GM19193 (cell line): ENCODE measurements around the gene TOR1AIP2.

Source experiments
- POLR2A ChIP-seq: IDR thresholded peaks from 4 replicates; pipeline ENCODE4 v1.6.1; 2011; ENCODE audit not compliant: insufficient read depth, insufficient read length; ENCODE audit errors: extremely low read depth

TOR1AIP2 gene

DNA sequence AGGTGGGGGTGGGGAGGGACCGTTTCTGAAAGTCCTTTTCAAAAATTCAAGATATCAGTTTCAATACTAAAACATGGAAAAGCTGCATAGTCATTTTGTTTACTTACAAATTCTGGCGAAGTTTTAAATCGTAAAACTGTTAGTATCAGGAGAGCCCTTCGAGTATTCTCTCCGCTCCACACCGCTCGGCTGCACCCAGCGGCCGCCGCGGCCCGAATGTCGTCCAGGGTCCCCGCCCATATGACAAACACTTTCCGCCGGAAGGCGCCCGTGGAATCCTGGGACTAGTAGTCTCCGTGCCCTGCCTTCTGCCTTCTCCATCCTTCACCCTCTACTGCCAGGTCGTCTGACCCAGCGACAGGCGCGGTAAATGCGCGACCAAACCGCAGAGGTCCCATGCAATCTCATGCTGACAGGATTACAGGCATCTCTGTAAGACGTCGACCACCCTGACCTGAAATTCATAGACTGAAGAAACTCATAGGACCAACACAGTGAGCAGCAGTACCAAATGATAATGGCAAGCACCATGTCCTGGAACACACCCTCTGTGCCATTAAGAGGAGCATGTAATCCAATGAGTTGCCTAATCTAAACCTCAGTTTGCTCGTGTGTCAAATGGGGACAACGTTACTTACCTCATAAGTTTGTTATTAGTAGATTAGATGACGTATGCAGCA is at the start of gene TOR1AIP2:
TOR1AIP2 (minus strand) TSS at position 218 of the 680 bp plus-strand sequence. CDS start 25,138 bp downstream, outside the sequence.
- peak; percentile 96 for TF ChIP-seq POLR2A

- TF ChIP-seq POLR2A = no peak
Observed at GRCh38 chr1:179926850-179927205, 49.2 kb upstream of the TOR1AIP2 start.

GRCh38 chr1:179925922-179926849 is 48.6 kb upstream of the TOR1AIP2 start:
- TF ChIP-seq POLR2A = no peak

DNA sequence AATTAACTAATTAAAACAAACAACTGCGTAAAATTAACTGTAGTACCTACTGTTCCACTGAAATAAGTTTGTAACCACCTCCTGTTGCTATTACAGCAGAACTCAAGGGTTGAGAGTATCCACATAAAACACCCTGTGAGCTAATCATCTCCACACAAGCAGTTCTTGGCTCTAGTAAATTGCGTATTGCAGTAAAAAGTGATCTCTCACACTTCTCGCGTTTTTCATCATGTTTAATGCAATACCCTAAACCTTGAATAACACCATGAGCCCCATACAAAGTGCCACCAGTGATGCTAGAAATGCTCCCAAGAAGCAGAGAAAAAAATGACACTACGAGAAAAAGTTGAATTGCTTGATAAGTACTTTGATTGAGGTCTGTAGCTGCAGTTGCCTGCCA is 47.7 kb upstream of the TOR1AIP2 start:
- no peak for TF ChIP-seq POLR2A

- no peak for TF ChIP-seq POLR2A
Observed at GRCh38 chr1:179924268-179924667, 46.7 kb upstream of the TOR1AIP2 start.

DNA sequence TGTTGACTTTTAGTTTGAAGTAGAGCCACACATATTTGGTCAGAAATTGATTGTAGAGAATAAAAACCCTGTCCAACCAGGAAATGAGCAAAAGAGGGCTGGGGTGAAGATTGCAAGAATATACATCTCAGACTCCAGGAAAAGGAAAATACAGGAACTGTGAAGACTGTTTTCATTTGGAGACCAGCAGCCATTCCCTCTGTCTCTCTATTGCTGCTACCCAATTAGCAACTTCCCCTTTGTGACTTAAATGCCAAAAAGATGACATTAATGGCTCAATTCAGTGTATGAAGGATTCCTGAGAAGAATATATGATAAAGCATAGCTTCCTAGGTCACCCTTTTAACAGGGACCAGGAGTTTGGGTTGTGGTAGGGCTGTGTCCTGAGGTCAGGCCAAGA is 45.4 kb upstream of the TOR1AIP2 start:
- TF ChIP-seq POLR2A = no peak

DNA sequence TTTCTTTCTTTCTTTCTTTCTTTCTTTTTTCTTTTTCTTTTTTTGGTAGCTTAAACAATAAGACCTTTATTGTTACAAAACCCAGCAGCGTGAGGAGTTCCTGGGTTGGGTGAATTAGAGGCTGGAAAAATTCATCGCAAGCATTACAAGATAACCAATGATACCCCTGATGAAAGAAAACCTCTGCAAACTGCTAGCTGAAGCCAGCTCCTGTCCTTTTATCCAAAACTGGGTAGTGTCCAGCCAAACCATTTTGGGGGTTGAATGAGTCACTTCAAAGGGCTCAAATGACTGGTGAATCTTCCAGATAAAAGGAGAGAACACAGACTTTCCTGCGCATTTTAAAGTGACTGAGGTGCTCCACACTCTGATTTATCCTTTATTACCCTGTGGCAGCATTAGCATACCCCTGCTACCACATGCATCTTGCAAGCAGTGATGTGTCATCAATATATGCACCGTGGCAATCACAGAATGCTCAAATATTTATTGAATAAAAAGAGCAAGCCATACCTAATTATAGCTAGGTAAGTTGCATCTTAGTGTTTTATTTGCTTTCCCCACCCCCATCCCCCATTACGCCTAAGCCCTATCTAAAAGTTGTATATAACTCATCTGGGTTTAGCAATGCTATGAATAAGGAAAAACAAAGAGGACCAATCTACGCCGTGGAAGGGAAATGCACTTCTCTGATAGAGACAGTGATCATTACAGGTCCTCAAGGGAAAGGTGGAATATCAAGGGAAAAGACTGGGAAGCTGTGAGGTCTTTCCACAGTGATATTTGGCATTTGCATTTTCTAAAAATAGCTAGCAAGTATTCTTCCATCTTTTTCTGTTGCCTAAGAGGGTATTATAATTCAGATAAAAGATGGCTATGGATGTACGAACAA is 44.6 kb upstream of the TOR1AIP2 start:
- no peak for TF ChIP-seq POLR2A

GRCh38 chr1:179921472-179921871 is 43.9 kb upstream of the TOR1AIP2 start:
- no peak for TF ChIP-seq POLR2A

DNA sequence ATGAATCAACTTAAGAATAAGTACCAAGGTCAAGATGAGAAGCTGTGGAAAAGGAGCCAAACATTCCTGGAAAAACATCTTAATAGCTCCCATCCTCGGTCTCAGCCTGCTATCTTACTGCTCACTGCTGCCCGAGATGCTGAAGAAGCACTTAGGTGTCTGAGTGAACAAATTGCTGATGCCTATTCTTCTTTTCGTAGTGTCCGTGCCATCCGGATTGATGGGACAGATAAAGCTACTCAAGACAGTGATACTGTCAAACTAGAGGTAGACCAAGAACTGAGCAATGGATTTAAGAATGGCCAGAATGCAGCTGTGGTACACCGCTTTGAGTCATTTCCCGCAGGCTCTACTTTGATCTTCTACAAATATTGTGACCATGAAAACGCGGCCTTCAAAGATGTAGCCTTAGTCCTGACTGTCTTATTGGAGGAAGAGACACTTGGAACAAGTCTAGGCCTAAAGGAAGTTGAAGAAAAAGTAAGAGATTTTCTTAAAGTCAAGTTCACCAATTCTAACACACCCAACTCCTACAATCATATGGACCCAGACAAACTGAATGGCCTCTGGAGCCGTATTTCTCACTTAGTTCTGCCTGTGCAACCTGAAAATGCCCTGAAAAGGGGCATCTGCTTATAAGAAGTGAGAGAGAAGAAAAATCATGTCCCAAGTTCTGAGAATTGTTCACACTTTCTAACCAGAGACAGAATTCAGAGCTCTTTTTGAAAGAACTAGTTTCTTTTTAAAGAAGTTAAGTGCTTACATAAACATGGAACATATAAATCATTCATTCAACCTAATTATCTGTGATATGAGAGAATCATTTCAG is 40.2 kb upstream of the TOR1AIP2 start:
- TF ChIP-seq POLR2A = no peak

GRCh38 chr1:179911812-179912211 is 34.2 kb upstream of the TOR1AIP2 start:
- TF ChIP-seq POLR2A = no peak

GRCh38 chr1:179910934-179911333 is 33.3 kb upstream of the TOR1AIP2 start:
- TF ChIP-seq POLR2A = no peak

GRCh38 chr1:179889589-179889988 is 12.0 kb upstream of the TOR1AIP2 start:
- no peak for TF ChIP-seq POLR2A

DNA sequence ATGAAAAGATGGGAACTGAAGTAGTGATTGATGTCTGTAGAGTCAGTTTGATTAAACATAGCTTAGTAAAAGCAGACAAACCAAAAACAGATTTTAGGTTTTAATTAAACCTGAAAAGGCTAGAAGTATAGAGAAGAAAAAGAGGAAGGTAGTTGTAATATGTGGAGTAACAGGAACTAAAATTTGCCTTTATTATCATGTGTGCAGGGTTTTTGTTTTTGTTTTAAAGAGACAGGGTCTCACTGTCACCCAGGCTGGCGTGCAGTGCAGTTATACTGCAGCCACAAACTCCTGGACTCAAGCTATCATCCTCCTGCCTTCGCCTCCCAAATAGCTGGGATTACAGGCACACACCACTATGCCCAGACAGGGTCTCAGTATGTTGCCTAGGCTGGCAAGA is 10.5 kb upstream of the TOR1AIP2 start:
- no peak for TF ChIP-seq POLR2A

DNA sequence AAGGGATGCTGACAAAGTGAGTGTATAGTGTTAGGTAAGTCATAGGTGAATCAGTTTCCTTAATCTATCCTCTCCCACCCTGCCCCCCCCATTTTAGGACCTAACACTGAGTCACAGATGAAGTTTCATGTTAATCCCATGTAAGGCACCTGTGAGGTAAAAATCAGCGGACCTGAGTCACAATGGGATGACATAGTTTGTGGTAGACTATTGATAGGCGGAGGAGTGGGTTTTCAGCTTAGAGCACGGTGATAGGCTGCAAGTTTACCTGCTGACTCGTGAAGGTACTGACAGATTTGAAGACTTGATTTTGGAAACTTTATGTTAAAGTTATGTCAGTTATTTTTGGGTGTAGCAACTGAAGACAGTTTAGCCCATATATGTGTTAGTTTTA is 6.1 kb upstream of the TOR1AIP2 start:
- TF ChIP-seq POLR2A = no peak
